Mucosa of descending colon (tissue), 3 donors: ENCODE results near the gene MRPL28. TPM values are rescaled to one million over a fixed set of nuclear protein-coding genes. Genes with fewer than 3 reads are reported as not detected.

Experiments used
- ATAC-seq: fragments of 200-7000 bp; cut with Tn5 transposase; one replicate; pipeline ENCODE4 v1.9.1; 2020; ENCODE audit warnings: mild to moderate bottlenecking, moderate library complexity
- DNase-seq, 3 donors: peaks; one replicate each; pipeline ENCODE4 v3.0.0-alpha.2; 2020
- H3K36me3 ChIP-seq: fragments of 200-600 bp; one replicate; pipeline ENCODE4 v1.8.0; 2021; ENCODE audit warnings: low read depth, mild to moderate bottlenecking
- H3K4me1 ChIP-seq: fragments of 200-600 bp; one replicate; pipeline ENCODE4 v1.8.0; 2021; ENCODE audit warnings: low read depth, mild to moderate bottlenecking
- H3K4me3 ChIP-seq: fragments of 200-600 bp; one replicate; pipeline ENCODE4 v1.8.0; 2021; ENCODE audit warnings: mild to moderate bottlenecking
- H3K9me3 ChIP-seq: fragments of 200-600 bp; one replicate; pipeline ENCODE4 v1.8.0; 2021; ENCODE audit warnings: mild to moderate bottlenecking
- CTCF ChIP-seq: fragments of 200-600 bp; IDR thresholded peaks from one replicate; pipeline ENCODE4 v1.8.0; 2022; ENCODE audit warnings: antibody characterized with exemption, mild to moderate bottlenecking
- intact Hi-C, 2 donors: fragments of 100-400 bp; cut with DNase I in 1 of 2; cut with micrococcal nuclease in 1 of 2; formaldehyde crosslinking; loops; one replicate each; pipeline versions ENCODE4 v1.11.0 to v1.11.1; 2022; cut with DNase I, micrococcal nuclease
- total RNA-seq, 3 donors: library from RNA; stranded (reverse); fragmentation: NEBNext Ultra II Directional in 2 of 3; extraction: Animal tissue kit (Norgen Biotek cat#: 25700) in 2 of 3; gene quantifications; one replicate each; pipeline versions ENCODE4 v1.2.1 to v1.2.4, GENCODE V29; 2021 to 2023
- donor health status: DM: no; HTN: no; CAD: no; lungs with moderate emphysema.
- donor health status: DM: no; HTN: no; CAD: no.
- donor health status: DM: no; HTN: yes; CAD: no.

The MRPL28 gene
- total RNA-seq, 3 donors from 2014 or later = 39.7 to 53.8 (median 49.1) TPM

DNA sequence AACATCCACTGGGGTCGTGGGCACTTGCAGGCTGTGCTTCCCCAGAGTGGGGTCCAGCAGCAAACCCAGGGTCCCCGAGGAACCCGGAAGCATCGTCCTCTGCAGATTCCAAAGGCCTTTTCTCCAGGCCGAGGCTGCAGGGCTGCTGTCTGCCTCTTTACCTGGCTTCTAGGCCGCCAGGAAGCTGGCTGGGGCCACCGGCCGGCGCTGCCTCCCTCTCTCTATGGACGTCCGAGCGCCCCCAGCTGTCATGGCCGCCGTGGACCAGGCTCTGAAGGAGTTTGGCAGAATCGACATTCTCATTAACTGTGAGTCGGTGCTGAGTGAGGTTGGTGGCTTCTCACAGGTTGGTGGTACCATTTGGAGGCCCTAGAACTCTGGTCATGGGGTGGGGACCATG is 36.9 kb upstream of the MRPL28 start:
- Histone ChIP-seq H3K4me1 (no peaks in the 10 kb centered on the region), H3K36me3 (no peaks in the 10 kb centered on the region), H3K9me3 (no peaks in the 10 kb centered on the region), H3K4me3 (no peak overlapping the region)
- no peak for TF ChIP-seq CTCF
- intact Hi-C loops = no loop called here
- DNase-seq (no peak), ATAC-seq (no peak)

GRCh38 chr16:405548-406506 is 35.5 kb upstream of the MRPL28 start:
- intact Hi-C loops = no loop called here
- Histone ChIP-seq H3K4me3 (no peak overlapping the region), H3K36me3 (no peaks in the 10 kb centered on the region), H3K4me1 (peaks cover 3% of the 10 kb centered on the region), H3K9me3 (no peaks in the 10 kb centered on the region)
- no peak for DNase-seq
- no peak for TF ChIP-seq CTCF
- no peak for ATAC-seq

DNA sequence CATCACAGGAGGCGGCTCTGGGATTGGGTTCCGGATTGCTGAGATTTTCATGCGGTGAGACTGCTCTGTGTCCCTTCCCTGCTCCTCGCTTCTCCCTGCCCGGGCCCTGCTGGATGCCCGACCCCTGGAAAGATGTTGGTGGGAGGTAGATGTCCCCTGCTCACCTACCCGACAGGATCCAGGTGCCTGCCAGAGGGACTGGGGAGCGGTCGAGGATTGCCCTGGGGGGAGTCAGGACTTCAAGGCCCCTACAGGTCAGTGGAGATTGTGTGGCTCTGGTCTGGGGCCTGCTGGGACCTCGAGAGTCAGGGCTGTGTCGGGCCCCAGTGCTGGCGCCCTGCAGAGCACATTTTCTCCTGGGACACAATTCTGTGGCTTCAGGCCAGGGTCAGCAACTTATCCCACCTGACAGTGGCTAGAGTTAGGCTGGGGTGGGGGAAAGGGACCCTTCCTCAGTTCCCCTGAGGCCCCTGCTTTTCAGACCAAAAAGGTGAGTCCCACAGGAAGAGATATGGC is 34.7 kb upstream of the MRPL28 start:
- ATAC-seq (no peak), DNase-seq (no peak)
- H3K4me3 ChIP-seq = no peak overlapping the region
- no peak for TF ChIP-seq CTCF
- H3K36me3 ChIP-seq = no peaks in the 10 kb centered on the region
- intact Hi-C loops = no loop called here
- peaks cover 5% of the 10 kb centered on the region for H3K4me1 ChIP-seq
- H3K9me3 ChIP-seq = no peaks in the 10 kb centered on the region

DNA sequence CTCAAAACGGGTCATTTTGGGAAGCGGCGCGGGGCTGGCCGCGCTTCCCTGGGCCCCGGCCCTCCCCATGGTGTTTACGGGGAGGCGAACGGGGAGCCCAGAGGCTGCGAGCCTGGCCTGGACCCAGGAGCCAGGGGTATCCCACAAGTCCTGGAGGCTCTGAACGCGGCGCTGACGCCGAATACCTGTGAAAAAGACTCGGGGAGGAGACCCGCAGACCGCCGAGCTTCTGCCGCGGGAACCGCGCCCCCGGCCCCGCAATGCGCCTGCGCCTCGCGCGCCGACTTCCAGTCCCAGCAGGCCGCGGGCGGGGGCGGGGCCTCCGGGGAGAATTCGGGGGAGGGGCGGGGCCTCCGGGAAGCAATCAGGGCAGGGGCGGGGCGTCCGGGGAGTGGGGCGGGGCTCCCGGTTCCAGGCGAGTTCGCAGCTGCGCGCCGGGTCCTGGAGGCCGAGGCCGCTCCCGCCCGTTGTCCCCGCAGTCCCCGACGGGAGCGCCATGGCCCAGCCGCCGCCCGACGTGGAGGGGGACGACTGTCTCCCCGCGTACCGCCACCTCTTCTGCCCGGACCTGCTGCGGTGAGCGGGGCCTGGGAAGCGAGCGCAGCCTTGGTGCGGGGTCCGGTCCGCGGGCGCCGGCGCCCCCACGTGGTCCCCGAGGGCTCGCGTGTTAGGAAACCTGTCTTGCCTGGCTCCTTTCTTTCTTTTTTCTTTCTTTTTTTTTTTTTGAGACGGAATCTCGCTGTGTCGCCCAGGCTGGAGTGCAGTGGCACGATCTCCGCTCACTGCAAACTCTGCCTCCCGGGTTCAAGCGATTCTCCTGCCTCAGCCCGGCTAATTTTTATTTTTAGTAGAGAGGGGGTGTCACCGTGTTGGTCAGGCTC is 31.4 kb upstream of the MRPL28 start, which contains the start of gene DECR2:
TSS of gene DECR2 (plus strand) at position 418 of the 881 bp plus-strand sequence. CDS start at position 497, 79 bp downstream.
- Histone ChIP-seq H3K4me3 (peak within 1 kb of the TSS; percentile 41), H3K4me1 (peaks cover 5% of the 10 kb centered on the region), H3K9me3 (no peaks in the 10 kb centered on the region), H3K36me3 (no peaks in the 10 kb centered on the region)
- intact Hi-C loops = no loop called here
- TF ChIP-seq CTCF = no peak
- DNase-seq (peak; percentile 97 to 99 (median 99)), ATAC-seq (peak; percentile 94)

- no peak for TF ChIP-seq CTCF
- H3K9me3 ChIP-seq = no peaks in the 10 kb centered on the region
- H3K4me1 ChIP-seq = peaks cover 10% of the 10 kb centered on the region
- intact Hi-C loops = no loop called here
- DNase-seq (peak in 1 of 3 donors; percentile 38), ATAC-seq (no peak)
- no peaks in the 10 kb centered on the region for H3K36me3 ChIP-seq
- no peak overlapping the region for H3K4me3 ChIP-seq
These were observed 29.8 kb upstream of the MRPL28 start for GRCh38 chr16:400061-400591.
